H1 (cell line): Measurements from ENCODE around the gene PIAS4. TPM values are rescaled to one million over a fixed set of nuclear protein-coding genes. Genes with fewer than 3 reads are reported as not detected.

ENCODE experiments used
- CTCF ChIA-PET: fragments of 300-600 bp; sonication (Branson Sonifier 250); formaldehyde crosslinking; loops from one replicate; lab custom pipeline; 2021; ENCODE audit not compliant: partially characterized antibody; lab: Charles Lee
- POLR2A ChIA-PET: fragments of 300-600 bp; sonication (Branson Sonifier 250); formaldehyde crosslinking; loops from one replicate; lab custom pipeline; 2021; ENCODE audit warnings: inconsistent platforms; ENCODE audit not compliant: partially characterized antibody; lab: Charles Lee
- DNase-seq, 2 experiments: peaks; one replicate each; pipeline versions ENCODE4 v3.0.0 to v3.0.0-alpha.2; 2010 to 2022; ENCODE audit warnings: low spot score in 2 of 2, low read depth in 1 of 2, mixed read lengths in 1 of 2
- FAIRE-seq: peaks from 2 replicates; lab custom pipeline; 2011; peaks lifted over from hg19 to GRCh38; lab: Jason Lieb, UNC
- H2AFZ ChIP-seq: 2 replicates; pipeline ENCODE4 v1.8.1; 2012; ENCODE audit warnings: low read length, inconsistent platforms
- H2AK5ac ChIP-seq: 2 replicates; pipeline ENCODE4 v1.6.1; 2013; ENCODE audit warnings: low read depth, low read length
- H2BK120ac ChIP-seq: replicated peaks from 2 replicates; pipeline ENCODE3; 2013; ENCODE audit warnings: low read depth, low read length, inconsistent platforms
- H2BK12ac ChIP-seq: 2 replicates; pipeline ENCODE4 v1.6.1; 2013; ENCODE audit warnings: low read depth, low read length
- H2BK15ac ChIP-seq: 2 replicates; pipeline ENCODE4 v1.6.1; 2013; ENCODE audit warnings: low read length
- H2BK20ac ChIP-seq: 2 replicates; pipeline ENCODE4 v1.6.1; 2013; ENCODE audit warnings: low read length
- H2BK5ac ChIP-seq: 2 replicates; pipeline ENCODE4 v1.6.1; 2013; ENCODE audit warnings: low read depth, low read length
- H3K14ac ChIP-seq: 2 replicates; pipeline ENCODE4 v1.6.1; 2013; ENCODE audit warnings: inconsistent platforms; ENCODE audit not compliant: insufficient read length
- H3K18ac ChIP-seq: 2 replicates; pipeline ENCODE4 v1.6.1; 2013; ENCODE audit warnings: low read length; ENCODE audit errors: extremely low read depth
- H3K23ac ChIP-seq: 2 replicates; pipeline ENCODE4 v1.6.1; 2013; ENCODE audit warnings: inconsistent platforms; ENCODE audit not compliant: insufficient read length
- H3K23me2 ChIP-seq: 2 replicates; pipeline ENCODE4 v1.6.1; 2013; ENCODE audit warnings: low read depth, low read length
- H3K27ac ChIP-seq: 2 replicates; pipeline ENCODE4 v1.6.1; 2011; ENCODE audit warnings: low read depth, low read length, inconsistent platforms
- H3K27me3 ChIP-seq, 4 experiments: replicated peaks in 1 of 4; 1 replicate in 1 of 4; 2 replicates in 3 of 4; pipeline versions ENCODE4 v1.6.1 to v1.8.1; 2011 to 2013; ENCODE audit warnings: low read length in 3 of 4, mild to moderate bottlenecking in 3 of 4, inconsistent platforms in 2 of 4, mixed read lengths in 2 of 4, moderate library complexity in 1 of 4; ENCODE audit not compliant: control insufficient read depth in 3 of 4, insufficient read depth in 3 of 4; ENCODE audit errors: extremely low read depth in 1 of 4
- H3K36me3 ChIP-seq, 4 experiments: 2 replicates each; pipeline versions ENCODE4 v1.6.1 to v1.8.1; 2011 to 2013; ENCODE audit warnings: mild to moderate bottlenecking in 4 of 4, low read length in 3 of 4, moderate library complexity in 2 of 4, control low read depth in 1 of 4, inconsistent platforms in 1 of 4; ENCODE audit not compliant: insufficient read depth in 4 of 4, control insufficient read depth in 2 of 4
- H3K4ac ChIP-seq: replicated peaks from 2 replicates; pipeline ENCODE3; 2013; ENCODE audit warnings: low read length, low read depth, mixed read lengths, inconsistent platforms; ENCODE audit not compliant: insufficient read length
- H3K4me1 ChIP-seq, 4 experiments: replicated peaks in 1 of 4; 1 replicate in 1 of 4; 2 replicates in 3 of 4; pipeline versions ENCODE4 v1.6.1 to v1.8.1; 2011 to 2013; ENCODE audit warnings: low read length in 3 of 4, inconsistent platforms in 2 of 4, mixed read lengths in 1 of 4; ENCODE audit not compliant: insufficient read depth in 4 of 4, control insufficient read depth in 3 of 4
- H3K4me2 ChIP-seq, 2 experiments: 2 replicates each; pipeline versions ENCODE4 v1.6.1 to v1.8.1; 2011 to 2013; ENCODE audit warnings: low read depth in 2 of 2, low read length in 2 of 2, control low read depth in 1 of 2, inconsistent platforms in 1 of 2, mild to moderate bottlenecking in 1 of 2; ENCODE audit not compliant: insufficient read depth in 1 of 2
- H3K4me3 ChIP-seq, 4 experiments: fragments of 200-600, 300-600 bp in 1 of 4; sonication (generic), shearing (Covaris generic), sonication (Bioruptor Twin) in 1 of 4; 2 replicates each; pipeline versions ENCODE4 v1.5.1 to v1.8.1; 2011 to 2016; ENCODE audit warnings: low read length in 4 of 4, low read depth in 3 of 4, control low read depth in 2 of 4, inconsistent platforms in 2 of 4, mild to moderate bottlenecking in 2 of 4, mixed read lengths in 1 of 4, moderate library complexity in 1 of 4; ENCODE audit not compliant: insufficient read depth in 2 of 4; ENCODE audit errors: extremely low read depth in 1 of 4
- H3K56ac ChIP-seq: replicated peaks from 2 replicates; pipeline ENCODE3; 2013; ENCODE audit warnings: low read depth, mild to moderate bottlenecking, mixed read lengths, low read length, inconsistent platforms; ENCODE audit not compliant: insufficient read length
- H3K79me1 ChIP-seq: 2 replicates; pipeline ENCODE4 v1.6.1; 2013; ENCODE audit warnings: low read depth, low read length, control low read depth
- H3K79me2 ChIP-seq, 2 experiments: 2 replicates each; pipeline versions ENCODE4 v1.6.1 to v1.8.1; 2012 to 2013; ENCODE audit warnings: low read length in 2 of 2, mild to moderate bottlenecking in 2 of 2, inconsistent platforms in 1 of 2; ENCODE audit not compliant: insufficient read depth in 2 of 2, control insufficient read depth in 1 of 2
- H3K9ac ChIP-seq, 4 experiments: replicated peaks in 1 of 4; 1 replicate in 1 of 4; 2 replicates in 3 of 4; pipeline versions ENCODE4 v1.6.1 to v1.8.1; 2011 to 2013; ENCODE audit warnings: low read depth in 3 of 4, low read length in 3 of 4, control low read depth in 2 of 4, mild to moderate bottlenecking in 2 of 4, moderate library complexity in 2 of 4, inconsistent platforms in 1 of 4; ENCODE audit errors: extremely low read depth in 1 of 4
- H3K9me3 ChIP-seq, 2 experiments: 2 replicates each; pipeline versions ENCODE4 v1.6.1 to v1.8.1; 2012 to 2013; ENCODE audit warnings: mild to moderate bottlenecking in 2 of 2, moderate library complexity in 2 of 2, control low read depth in 1 of 2, inconsistent platforms in 1 of 2, low read depth in 1 of 2, low read length in 1 of 2, mixed read lengths in 1 of 2; ENCODE audit not compliant: insufficient read depth in 2 of 2
- H4K20me1 ChIP-seq, 2 experiments: replicated peaks in 1 of 2; 2 replicates each; pipeline versions ENCODE3 to v1.8.1; 2011 to 2013; ENCODE audit warnings: inconsistent platforms in 2 of 2, low read length in 2 of 2, mild to moderate bottlenecking in 1 of 2; ENCODE audit not compliant: insufficient read depth in 2 of 2, control insufficient read depth in 1 of 2
- H4K5ac ChIP-seq: 2 replicates; pipeline ENCODE4 v1.6.1; 2013; ENCODE audit warnings: low read length, low read depth, mixed read lengths, inconsistent platforms; ENCODE audit not compliant: insufficient read length
- H4K8ac ChIP-seq: 2 replicates; pipeline ENCODE4 v1.8.0; 2013; ENCODE audit warnings: mild to moderate bottlenecking, moderate library complexity, low read length, inconsistent platforms; ENCODE audit not compliant: insufficient read depth; ENCODE audit errors: extremely low read depth
- H4K91ac ChIP-seq: replicated peaks from 2 replicates; pipeline ENCODE3; 2013; ENCODE audit warnings: low read length, mixed read lengths, inconsistent platforms; ENCODE audit not compliant: insufficient read length
- CEBPB ChIP-seq: IDR thresholded peaks from 2 replicates; pipeline ENCODE4 v1.6.1; 2012; ENCODE audit warnings: low read depth, low read length
- CTBP2 ChIP-seq: IDR thresholded peaks from 2 replicates; pipeline ENCODE4 v1.7.0; 2011; ENCODE audit warnings: borderline replicate concordance, mild to moderate bottlenecking, moderate library complexity, mixed read lengths, low read length; ENCODE audit not compliant: insufficient read depth, insufficient read length
- FOSL1 ChIP-seq: IDR thresholded peaks from 2 replicates; pipeline ENCODE4 v1.6.1; 2011; ENCODE audit warnings: mild to moderate bottlenecking, low read depth, low read length, moderate library complexity; ENCODE audit not compliant: insufficient read depth
- NRF1 ChIP-seq: IDR thresholded peaks from 2 replicates; pipeline ENCODE4 v1.6.1; 2011; ENCODE audit warnings: mild to moderate bottlenecking, low read depth, low read length, improper control_type of control experiment
- RAD21 ChIP-seq, 2 experiments: IDR thresholded peaks in 1 of 2; conservative IDR thresholded peaks in 1 of 2; 2 replicates each; pipeline ENCODE4 v1.6.1; 2011; ENCODE audit warnings: low read depth in 2 of 2, low read length in 2 of 2, improper control_type of control experiment in 1 of 2, inconsistent platforms in 1 of 2, mild to moderate bottlenecking in 1 of 2, moderate library complexity in 1 of 2
- RFX5 ChIP-seq: IDR thresholded peaks from 2 replicates; pipeline ENCODE4 v1.6.1; 2011; ENCODE audit warnings: low read depth, low read length, improper control_type of control experiment, borderline replicate concordance
- TEAD4 ChIP-seq: IDR thresholded peaks from 2 replicates; pipeline ENCODE4 v1.6.1; 2012; ENCODE audit warnings: low read depth, low read length, inconsistent platforms, mixed read lengths
- USF2 ChIP-seq: IDR thresholded peaks from 2 replicates; pipeline ENCODE4 v1.6.1; 2011; ENCODE audit warnings: low read length, improper control_type of control experiment
- WGBS, 2 experiments: shearing (Covaris generic) in 1 of 2; methylation state at CpG; one replicate each; pipeline versions ENCODE4 v1.1.6 to v1.1.7; 2013 to 2015; ENCODE audit warnings: low lambda C conversion rate in 2 of 2, mixed read lengths in 2 of 2, inconsistent platforms in 1 of 2, low coverage in 1 of 2, missing lambda C conversion rate in 1 of 2; ENCODE audit not compliant: insufficient replicate concordance in 2 of 2, insufficient coverage in 1 of 2, insufficient read length in 1 of 2; ENCODE audit errors: extremely low coverage in 1 of 2, missing lambda C conversion rate in 1 of 2; 5-methylcytosine and 5-hydroxymethylcytosine counted together
- polyA plus RNA-seq, 7 experiments: library from polyadenylated mRNA; depleted of rRNA in 3 of 7; stranded (reverse) in 5 of 7; unstranded in 2 of 7; fragments of >200 nt in 5 of 7; fragments of 200-250 nt in 2 of 7; gene quantifications; 1 replicate in 5 of 7; 2 replicates in 1 of 7; 4 replicates in 1 of 7; pipeline versions ENCODE4 v1.2.1 to v1.2.3, GENCODE V29; 2011 to 2013; ENCODE audit warnings: missing spikeins in 2 of 7, mixed read lengths in 2 of 7
- total RNA-seq: library from RNA; stranded (reverse); fragmentation: NEBNext Ultra II Directional; extraction: Animal tissue kit (Norgen Biotek cat#: 25700); gene quantifications from 2 replicates; pipeline ENCODE4 v1.2.1, GENCODE V29; 2021

The PIAS4 gene
- total and polyA plus RNA-seq, 2 of the 8 experiments (the other 6 are each of a cell fraction or from before 2014, with no cell fraction given): 30.2 to 51.4 TPM

- Histone ChIP-seq H2BK12ac (no peak overlapping the region), H2BK20ac (no peak overlapping the region), H4K8ac (peak overlapping the region; percentile 20; the same call in 1 of the 2 replicates), H3K9ac (no peak overlapping the region), H4K20me1 (peaks cover 33 to 43% of the 10 kb centered on the region in 2 experiments), H3K4ac (no peak overlapping the region), H4K91ac (no peak overlapping the region), H3K4me3 (no peak overlapping the region), H3K79me1 (peaks cover 22% of the 10 kb centered on the region), H3K27me3 (no peaks in the 10 kb centered on the region), H2AFZ (no peak overlapping the region), H3K79me2 (peaks cover 17 to 71% of the 10 kb centered on the region in 2 experiments), H3K18ac (no peak overlapping the region), H2BK15ac (no peak overlapping the region), H2BK5ac (no peak overlapping the region), H2AK5ac (no peak overlapping the region), H3K14ac (no peak overlapping the region), H3K9me3 (no peaks in the 10 kb centered on the region), H3K36me3 (peaks cover 0 to 26% (median 7%) of the 10 kb centered on the region in 4 experiments; a peak in 5 of 8 replicates), H3K27ac (no peak overlapping the region), H3K23me2 (peaks cover 5% of the 10 kb centered on the region), H4K5ac (no peak overlapping the region), H2BK120ac (no peak overlapping the region), H3K4me2 (no peak overlapping the region), H3K23ac (no peak overlapping the region), H3K56ac (no peak overlapping the region), H3K4me1 (peaks cover 3 to 12% (median 5%) of the 10 kb centered on the region in 4 experiments; a peak in 6 of 7 replicates)
- no peak for FAIRE-seq
- POLR2A ChIA-PET: interaction anchor here (1.4 to 2.4 kb wide), 3 partner anchors 24 to 37 kb away, joined by 4 to 12 read pairs (median 4); partner anchors contain the start of gene EEF2
- CTCF ChIA-PET: no interaction called here
- TF ChIP-seq FOSL1 (no peak), NRF1 (no peak), RAD21 (IDR thresholded peaks at IDR 0.05 in 1 of 2, conservative IDR thresholded peaks at IDR 0.05 in 1 of 2; ENCODE audit: low read depth in 2 of 2, low read length in 2 of 2) (no peak), TEAD4 (no peak), CEBPB (no peak), CTBP2 (no peak), USF2 (no peak), RFX5 (no peak)
- no peak for DNase-seq
- 95% methylated on average over 26 of the region's 27 CpGs; no CpG with 5 or more reads in 1 of the 2 experiments for WGBS, 2 experiments
Observed at GRCh38 chr19:4012092-4012974, 4.8 kb downstream of the PIAS4 start.
